ENCODE measurements around the gene CANX.

- TF ChIP-seq EZH2 (IDR thresholded peaks at IDR 0.05; ENCODE audit: borderline replicate concordance, low read length) (no peak), CTCF (IDR thresholded peaks at IDR 0.05; ENCODE audit: low read length) (no peak)
These were observed 65.3 kb downstream of the CANX start for GRCh38 chr5:179764056-179764455.

All from OCI-LY1 (cell line).